PC-3 (cell line): ENCODE data around the gene SDR42E1. TPM values are rescaled to one million over a fixed set of nuclear protein-coding genes. Genes with fewer than 3 reads are reported as not detected.
A peak's percentile ranks its signal among the peaks of the same experiment; 100 is the strongest.

Experiments used
- ATAC-seq: fragments of 200-7000 bp; cut with Tn5 transposase; 2 replicates; pipeline ENCODE4 v1.9.1; 2020; ENCODE audit warnings: mild to moderate bottlenecking, moderate library complexity
- BruUV-seq: library from RNA; stranded (reverse); fragments of 400-500 nt; replicated peaks from 2 replicates; lab custom pipeline; 2021; lab: Mats Ljungman, UMichigan
- CTCF ChIA-PET: fragments of 300-600 bp; sonication (Branson Sonifier 250); formaldehyde crosslinking; loops from one replicate; lab custom pipeline; 2022; ENCODE audit warnings: antibody characterized with exemption; lab: Charles Lee
- POLR2A ChIA-PET: fragments of 300-600 bp; sonication (Branson Sonifier 250); formaldehyde crosslinking; loops from one replicate; lab custom pipeline; 2022; ENCODE audit warnings: antibody characterized with exemption; ENCODE audit not compliant: unreplicated experiment; lab: Charles Lee
- DNase-seq: peaks from one replicate; pipeline ENCODE4 v3.0.0-alpha.2; 2015
- H2AFZ ChIP-seq: fragments of 300-600 bp; sonication (generic); 2 replicates; pipeline ENCODE4 v1.6.0; 2016; ENCODE audit warnings: antibody characterized with exemption, low read length
- H3F3A ChIP-seq: fragments of 300-600 bp; sonication (generic); one replicate; pipeline ENCODE4 v1.6.0; 2017; ENCODE audit warnings: antibody characterized with exemption, low read length, control low read depth, mild to moderate bottlenecking; ENCODE audit not compliant: unreplicated experiment
- H3K27ac ChIP-seq: fragments of 300-600 bp; sonication (generic); 2 replicates; pipeline ENCODE4 v1.5.1; 2016; ENCODE audit warnings: mild to moderate bottlenecking, low read length
- H3K27me3 ChIP-seq: fragments of 300-600 bp; sonication (generic); 2 replicates; pipeline ENCODE4 v1.6.1; 2016; ENCODE audit warnings: low read length, mixed read lengths
- H3K36me3 ChIP-seq: fragments of 300-600 bp; sonication (generic); 2 replicates; pipeline ENCODE4 v1.6.1; 2016; ENCODE audit warnings: low read depth, mixed run types, low read length, mixed read lengths
- H3K4me1 ChIP-seq: fragments of 300-600 bp; sonication (generic); 2 replicates; pipeline ENCODE4 v1.5.1; 2016; ENCODE audit warnings: low read length; ENCODE audit not compliant: insufficient read depth
- H3K4me2 ChIP-seq: fragments of 300-600 bp; sonication (generic); 2 replicates; pipeline ENCODE4 v1.6.0; 2016; ENCODE audit warnings: low read length
- H3K4me3 ChIP-seq: fragments of 300-600 bp; sonication (generic); 2 replicates; pipeline ENCODE4 v1.5.1; 2016; ENCODE audit warnings: mild to moderate bottlenecking, low read length, mixed read lengths
- H3K79me2 ChIP-seq: fragments of 300-600 bp; sonication (generic); 2 replicates; pipeline ENCODE4 v1.6.1; 2017; ENCODE audit warnings: low read length, mixed read lengths
- H3K9ac ChIP-seq: fragments of 300-600 bp; sonication (generic); 2 replicates; pipeline ENCODE4 v1.6.0; 2016; ENCODE audit warnings: mild to moderate bottlenecking, low read length
- H3K9me2 ChIP-seq: fragments of 300-600 bp; sonication (generic); replicated peaks from 2 replicates; pipeline ENCODE4 v1.6.1; 2016; ENCODE audit warnings: mixed run types, low read length, mixed read lengths
- H3K9me3 ChIP-seq: fragments of 300-600 bp; sonication (generic); 2 replicates; pipeline ENCODE4 v1.6.1; 2016; ENCODE audit warnings: low read length, mixed read lengths
- H4K20me1 ChIP-seq: fragments of 300-600 bp; sonication (generic); 2 replicates; pipeline ENCODE4 v1.6.1; 2016; ENCODE audit warnings: low read length, mixed read lengths
- EZH2 ChIP-seq: fragments of 300-600 bp; sonication (generic); IDR thresholded peaks from one replicate; pipeline ENCODE4 v1.6.1; 2017; ENCODE audit warnings: antibody characterized with exemption, mild to moderate bottlenecking, low read length; ENCODE audit not compliant: unreplicated experiment
- EZH2phosphoT487 ChIP-seq: fragments of 300-600 bp; sonication (generic); IDR thresholded peaks from 2 replicates; pipeline ENCODE4 v1.6.1; 2018; ENCODE audit warnings: mild to moderate bottlenecking, antibody characterized with exemption, low read length, borderline replicate concordance
- intact Hi-C: fragments of 100-400 bp; cut with micrococcal nuclease; formaldehyde crosslinking; loops from 2 replicates; pipeline ENCODE4 v1.9.0; 2023
- total RNA-seq: library from RNA; depleted of rRNA; stranded (reverse); fragments of >200 nt; gene quantifications from 2 replicates; pipeline ENCODE4 v1.2.3, GENCODE V29; 2014
- TF ChIP-seq, protein P1 (sequence below): fragments of 300-600 bp; sonication (generic); conservative IDR thresholded peaks from 2 replicates; pipeline ENCODE4 v1.5.1; 2017; ENCODE audit warnings: antibody characterized with exemption, low read depth, mild to moderate bottlenecking, low read length

Gene SDR42E1
- total RNA-seq, 1 experiment from 2014 or later: not detected

DNA sequence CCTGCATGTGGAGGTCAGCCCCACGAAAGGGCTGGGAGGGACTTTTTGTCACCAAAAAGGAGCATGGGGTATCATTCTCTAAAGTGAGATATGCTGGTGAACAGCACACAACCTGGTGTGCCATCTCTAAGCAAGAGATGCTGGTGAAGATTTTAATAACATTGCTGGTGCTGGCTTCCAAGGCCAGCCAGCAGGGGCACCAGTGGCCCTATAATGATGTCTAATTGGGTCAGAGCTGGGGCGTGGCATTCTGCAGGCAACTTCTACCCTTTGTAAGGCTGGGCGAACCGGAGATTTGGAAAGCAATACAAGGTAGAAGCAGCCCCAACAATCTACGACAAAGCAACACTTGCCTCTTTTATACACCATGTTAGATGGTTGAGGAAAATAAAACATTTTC lies 16.8 kb downstream of the SDR42E1 start:
- Histone ChIP-seq H3K9me2 (no peaks in the 10 kb centered on the region), H3K9me3 (no peaks in the 10 kb centered on the region), H3K4me2 (no peak overlapping the region), H3K9ac (no peak overlapping the region), H3K27ac (peak overlapping the region; percentile 92; the same call in 1 of the 2 replicates), H3K79me2 (no peaks in the 10 kb centered on the region), H3K27me3 (no peaks in the 10 kb centered on the region), H3K4me3 (no peak overlapping the region), H2AFZ (no peak overlapping the region), H3K4me1 (peaks cover 38% of the 10 kb centered on the region), H3F3A (no peaks in the 10 kb centered on the region), H3K36me3 (no peaks in the 10 kb centered on the region), H4K20me1 (no peaks in the 10 kb centered on the region)
- POLR2A ChIA-PET: no interaction called here
- TF ChIP-seq EZH2phosphoT487: no peak
- TF ChIP-seq, protein P1, sequence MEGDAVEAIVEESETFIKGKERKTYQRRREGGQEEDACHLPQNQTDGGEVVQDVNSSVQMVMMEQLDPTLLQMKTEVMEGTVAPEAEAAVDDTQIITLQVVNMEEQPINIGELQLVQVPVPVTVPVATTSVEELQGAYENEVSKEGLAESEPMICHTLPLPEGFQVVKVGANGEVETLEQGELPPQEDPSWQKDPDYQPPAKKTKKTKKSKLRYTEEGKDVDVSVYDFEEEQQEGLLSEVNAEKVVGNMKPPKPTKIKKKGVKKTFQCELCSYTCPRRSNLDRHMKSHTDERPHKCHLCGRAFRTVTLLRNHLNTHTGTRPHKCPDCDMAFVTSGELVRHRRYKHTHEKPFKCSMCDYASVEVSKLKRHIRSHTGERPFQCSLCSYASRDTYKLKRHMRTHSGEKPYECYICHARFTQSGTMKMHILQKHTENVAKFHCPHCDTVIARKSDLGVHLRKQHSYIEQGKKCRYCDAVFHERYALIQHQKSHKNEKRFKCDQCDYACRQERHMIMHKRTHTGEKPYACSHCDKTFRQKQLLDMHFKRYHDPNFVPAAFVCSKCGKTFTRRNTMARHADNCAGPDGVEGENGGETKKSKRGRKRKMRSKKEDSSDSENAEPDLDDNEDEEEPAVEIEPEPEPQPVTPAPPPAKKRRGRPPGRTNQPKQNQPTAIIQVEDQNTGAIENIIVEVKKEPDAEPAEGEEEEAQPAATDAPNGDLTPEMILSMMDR: peak; percentile 47
- TF ChIP-seq EZH2: no peak
- ATAC-seq: no peak
- no peak for DNase-seq
- CTCF ChIA-PET: interaction anchor here (0.9 kb wide), 1 partner anchor 236 kb away, joined by 3 read pairs; no protein-coding TSS in a partner anchor
- intact Hi-C loops: no loop called here
- no TSS peak for BruUV-seq

DNA sequence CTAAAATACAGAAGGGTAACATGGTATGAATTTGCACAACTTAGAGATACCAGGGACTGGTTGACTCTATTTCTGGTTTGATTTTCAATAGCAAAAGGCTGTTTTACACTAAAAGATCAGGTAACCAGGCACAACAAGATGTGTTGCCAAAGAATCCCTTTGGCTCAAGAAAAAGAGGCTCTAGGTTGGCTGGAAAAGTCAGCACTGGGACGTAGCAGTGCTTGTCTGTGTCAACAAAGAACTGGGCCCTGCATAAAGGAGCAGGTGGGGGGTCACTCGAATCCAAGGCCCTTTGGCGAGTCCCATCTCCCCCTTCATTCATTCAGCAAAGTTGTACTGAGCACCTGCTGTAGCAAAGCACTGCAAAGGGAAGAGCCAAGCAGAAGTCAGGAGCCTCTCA lies 18.4 kb downstream of the SDR42E1 start:
- peaks cover 38% of the 10 kb centered on the region for H3K4me1 ChIP-seq
- H3K9me2 ChIP-seq: no peaks in the 10 kb centered on the region
- ATAC-seq: no peak
- no peaks in the 10 kb centered on the region for H3K9me3 ChIP-seq
- BruUV-seq: no TSS peak
- no peak overlapping the region for H3K27ac ChIP-seq
- POLR2A ChIA-PET: no interaction called here
- no peaks in the 10 kb centered on the region for H4K20me1 ChIP-seq
- CTCF ChIA-PET: no interaction called here
- H3K79me2 ChIP-seq: no peaks in the 10 kb centered on the region
- no peak overlapping the region for H3K4me3 ChIP-seq
- H3K4me2 ChIP-seq: no peak overlapping the region
- H2AFZ ChIP-seq: no peak overlapping the region
- no peak for DNase-seq
- no peaks in the 10 kb centered on the region for H3K36me3 ChIP-seq
- H3F3A ChIP-seq: no peaks in the 10 kb centered on the region
- no peak overlapping the region for H3K9ac ChIP-seq
- no peak for TF ChIP-seq EZH2phosphoT487
- TF ChIP-seq, protein P1: no peak
- no peak for TF ChIP-seq EZH2
- intact Hi-C loops: no loop called here
- H3K27me3 ChIP-seq: no peaks in the 10 kb centered on the region

DNA sequence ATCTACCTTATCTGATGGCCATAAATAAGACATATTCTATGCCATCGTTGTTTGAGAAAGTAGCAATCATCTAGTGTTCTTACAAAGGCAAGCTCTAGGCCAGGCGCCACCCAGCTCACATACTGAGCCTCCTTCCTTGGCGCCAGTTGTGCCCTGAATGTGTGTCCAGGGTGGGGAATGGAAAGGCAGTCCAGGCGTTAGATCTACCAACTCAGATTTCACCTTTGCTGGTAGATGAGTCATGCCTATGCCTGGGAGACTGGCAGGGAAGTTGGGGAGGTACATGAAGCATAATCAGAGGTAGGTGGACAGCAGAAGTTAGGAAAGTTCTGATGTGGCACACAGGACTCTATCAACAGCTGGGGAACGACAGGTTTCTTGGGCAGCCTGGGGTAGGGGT lies 23.6 kb downstream of the SDR42E1 start:
- no peaks in the 10 kb centered on the region for H4K20me1 ChIP-seq
- no TSS peak for BruUV-seq
- no peak overlapping the region for H3K27ac ChIP-seq
- H3K27me3 ChIP-seq: no peaks in the 10 kb centered on the region
- H3K9me2 ChIP-seq: no peaks in the 10 kb centered on the region
- ATAC-seq: peak; percentile 97
- peaks cover 12% of the 10 kb centered on the region for H3K4me1 ChIP-seq
- no peaks in the 10 kb centered on the region for H3K79me2 ChIP-seq
- no peak overlapping the region for H2AFZ ChIP-seq
- DNase-seq: peak; percentile 57
- intact Hi-C loops: no loop called here
- H3K9ac ChIP-seq: no peak overlapping the region
- TF ChIP-seq, protein P1: no peak
- TF ChIP-seq EZH2phosphoT487 (no peak), EZH2 (no peak)
- no peak overlapping the region for H3K4me3 ChIP-seq
- no peaks in the 10 kb centered on the region for H3K36me3 ChIP-seq
- no peaks in the 10 kb centered on the region for H3F3A ChIP-seq
- no peaks in the 10 kb centered on the region for H3K9me3 ChIP-seq
- no peak overlapping the region for H3K4me2 ChIP-seq
- POLR2A ChIA-PET: no interaction called here
- CTCF ChIA-PET: no interaction called here
